ENCODE measurements around the gene PI4K2A. TPM values are rescaled to one million over a fixed set of nuclear protein-coding genes. Genes with fewer than 3 reads are reported as not detected.

The PI4K2A gene
- total and polyA plus RNA-seq, 2 donors (not counting 1 experiment from before 2014, with no cell fraction given) = 26.6 to 30.7 TPM

DNA sequence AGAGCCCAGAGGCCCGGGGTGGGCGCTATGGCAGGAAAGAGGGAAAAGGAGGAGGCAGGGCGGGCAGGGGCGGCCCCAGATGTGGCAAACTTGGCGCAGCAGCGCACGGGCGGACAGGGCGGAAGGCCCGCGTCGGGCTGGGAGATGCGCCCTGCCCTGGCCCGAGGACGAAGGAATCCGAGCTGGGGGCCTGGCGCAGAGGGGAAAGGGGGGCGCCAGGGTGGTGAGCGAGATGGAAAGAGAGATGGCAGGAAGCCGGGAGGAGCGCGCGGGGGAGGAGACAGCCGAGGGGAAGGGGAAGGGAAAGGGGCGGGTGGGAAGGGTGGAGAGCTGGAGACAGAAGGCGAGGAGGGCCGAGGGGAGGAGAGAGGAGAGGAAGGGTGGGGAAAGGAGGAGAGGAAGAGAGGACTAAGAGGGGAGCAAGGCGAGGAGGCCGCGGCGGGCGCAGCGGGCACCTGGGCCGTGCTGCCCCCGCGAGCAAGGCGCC is 72.9 kb downstream of the PI4K2A start, which contains the start of gene MARVELD1:
Gene MARVELD1, plus strand, starts transcription at position 392 of the 487 bp plus-strand sequence. CDS start 147 bp downstream, outside the sequence.
- peak within 1 kb of the TSS; percentile 80 for H3K9ac ChIP-seq (ENCODE audit: insufficient read depth, low read length)
- no peak for TF ChIP-seq EZH2 (IDR thresholded peaks at IDR 0.05; ENCODE audit: low read length, missing control alignments)
- no peak for TF ChIP-seq CTCF (conservative IDR thresholded peaks at IDR 0.05 in 1 of 2, IDR thresholded peaks at IDR 0.05 in 1 of 2; ENCODE audit: low read depth in 1 of 2, low read length in 2 of 2)
- H2AFZ ChIP-seq (ENCODE audit: low read length) = peak within 1 kb of the TSS; percentile 12
- peak within 1 kb of the TSS; percentile 57 to 76 (median 75) for H3K4me3 ChIP-seq (replicated peaks in 1 of 4; ENCODE audit: control extremely low read depth in 1 of 4, insufficient read depth in 1 of 4, low read depth in 3 of 4, low read length in 4 of 4)
- H3K36me3 ChIP-seq (ENCODE audit: control insufficient read depth, insufficient read depth, low read length) = peaks cover 7% of the 10 kb centered on the region
- H4K20me1 ChIP-seq (ENCODE audit: control insufficient read depth, extremely low read depth, insufficient read depth, low read length) = no peaks in the 10 kb centered on the region
- H3K9me3 ChIP-seq (ENCODE audit: control insufficient read depth, insufficient read depth, low read depth, low read length) = no peaks in the 10 kb centered on the region
- H3K79me2 ChIP-seq (ENCODE audit: control insufficient read depth, insufficient read depth, low read length) = peaks cover 34% of the 10 kb centered on the region
- H3K27ac ChIP-seq (ENCODE audit: insufficient read depth, low read length) = peak within 1 kb of the TSS; percentile 85
- peak; percentile 83 to 87 for DNase-seq (ENCODE audit: low read depth in 2 of 2)
- peak within 1 kb of the TSS; percentile 90 for H3K4me2 ChIP-seq (ENCODE audit: extremely low read depth, insufficient read depth, low read length)
- peaks cover 23% of the 10 kb centered on the region for H3K4me1 ChIP-seq (ENCODE audit: control insufficient read depth, extremely low read depth, insufficient read depth, low read length)
- H3K27me3 ChIP-seq (ENCODE audit: control insufficient read depth, insufficient read depth, low read length) = no peaks in the 10 kb centered on the region

GRCh38 chr10:97713826-97714400 is 73.4 kb downstream of the PI4K2A start:
- TF ChIP-seq CTCF (conservative IDR thresholded peaks at IDR 0.05 in 1 of 2, IDR thresholded peaks at IDR 0.05 in 1 of 2; ENCODE audit: low read depth in 1 of 2, low read length in 2 of 2) (peak in 1 of 2 donors; percentile 29), EZH2 (IDR thresholded peaks at IDR 0.05; ENCODE audit: low read length, missing control alignments) (no peak)
- Histone ChIP-seq H2AFZ (ENCODE audit: low read length) (peak overlapping the region; percentile 12), H3K27me3 (ENCODE audit: control insufficient read depth, insufficient read depth, low read length) (no peaks in the 10 kb centered on the region), H3K4me3 (replicated peaks in 1 of 4; ENCODE audit: control extremely low read depth in 1 of 4, insufficient read depth in 1 of 4, low read depth in 3 of 4, low read length in 4 of 4) (peak overlapping the region; percentile 57 to 76 (median 74)), H3K4me2 (ENCODE audit: extremely low read depth, insufficient read depth, low read length) (peak overlapping the region; percentile 73), H4K20me1 (ENCODE audit: control insufficient read depth, extremely low read depth, insufficient read depth, low read length) (no peaks in the 10 kb centered on the region), H3K27ac (ENCODE audit: insufficient read depth, low read length) (peak overlapping the region; percentile 85), H3K4me1 (ENCODE audit: control insufficient read depth, extremely low read depth, insufficient read depth, low read length) (peaks cover 28% of the 10 kb centered on the region), H3K9me3 (ENCODE audit: control insufficient read depth, insufficient read depth, low read depth, low read length) (no peaks in the 10 kb centered on the region), H3K79me2 (ENCODE audit: control insufficient read depth, insufficient read depth, low read length) (peaks cover 34% of the 10 kb centered on the region), H3K9ac (ENCODE audit: insufficient read depth, low read length) (peak overlapping the region; percentile 80), H3K36me3 (ENCODE audit: control insufficient read depth, insufficient read depth, low read length) (peaks cover 7% of the 10 kb centered on the region)
- peak; percentile 74 to 79 for DNase-seq (ENCODE audit: low read depth in 2 of 2)

DNA sequence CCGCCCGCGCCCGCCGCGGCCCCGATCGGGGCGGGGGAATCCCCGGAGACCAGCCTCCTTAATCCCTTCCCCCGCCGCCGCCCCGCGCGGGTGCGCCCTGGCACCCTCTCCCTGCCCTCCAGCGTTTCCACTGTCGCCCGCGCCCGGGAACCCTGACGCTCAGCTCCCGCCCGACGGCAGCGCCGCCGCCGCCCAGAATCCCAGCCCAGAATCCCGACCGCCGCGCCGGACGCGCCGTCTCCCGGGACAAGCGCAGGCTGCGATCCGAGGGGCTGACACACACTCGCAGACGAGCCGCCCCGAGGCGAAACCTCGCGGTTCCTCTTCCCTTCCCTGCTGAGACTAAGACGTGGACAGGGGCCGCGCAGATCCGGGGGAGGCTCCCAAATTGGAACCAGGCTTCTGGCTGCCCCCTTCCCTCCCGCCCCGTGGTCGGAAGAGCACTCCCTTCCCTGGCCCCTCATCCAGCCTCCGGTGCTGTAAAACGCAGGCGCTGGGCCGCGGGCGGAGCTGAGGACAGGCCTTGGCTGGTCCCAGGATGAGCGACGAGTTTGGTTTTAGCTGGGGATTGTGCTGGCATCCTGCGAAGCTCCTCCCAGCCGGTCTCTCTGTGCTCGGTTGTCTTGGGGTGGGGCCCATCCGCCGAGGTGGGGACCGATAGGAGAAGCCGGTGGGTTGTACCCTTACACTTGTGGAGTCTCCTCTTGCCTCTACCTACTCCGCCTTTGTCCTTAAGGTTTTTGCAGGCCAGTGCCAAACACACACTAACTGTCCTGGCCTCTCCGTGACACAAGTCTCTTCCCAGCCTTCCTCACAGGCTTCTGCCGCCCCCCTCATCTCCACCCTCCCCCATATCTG is 74.2 kb downstream of the PI4K2A start:
- DNase-seq (ENCODE audit: low read depth in 2 of 2) = peak; percentile 77 to 80
- Histone ChIP-seq H3K27ac (ENCODE audit: insufficient read depth, low read length) (peak overlapping the region; percentile 85), H3K9ac (ENCODE audit: insufficient read depth, low read length) (peak overlapping the region; percentile 80), H2AFZ (ENCODE audit: low read length) (no peak overlapping the region), H3K79me2 (ENCODE audit: control insufficient read depth, insufficient read depth, low read length) (peaks cover 34% of the 10 kb centered on the region), H3K36me3 (ENCODE audit: control insufficient read depth, insufficient read depth, low read length) (peaks cover 7% of the 10 kb centered on the region), H3K27me3 (ENCODE audit: control insufficient read depth, insufficient read depth, low read length) (no peaks in the 10 kb centered on the region), H3K4me3 (replicated peaks in 1 of 4; ENCODE audit: control extremely low read depth in 1 of 4, insufficient read depth in 1 of 4, low read depth in 3 of 4, low read length in 4 of 4) (peak overlapping the region; percentile 57 to 76 (median 75)), H3K9me3 (ENCODE audit: control insufficient read depth, insufficient read depth, low read depth, low read length) (no peaks in the 10 kb centered on the region), H3K4me2 (ENCODE audit: extremely low read depth, insufficient read depth, low read length) (peak overlapping the region; percentile 90), H3K4me1 (ENCODE audit: control insufficient read depth, extremely low read depth, insufficient read depth, low read length) (peaks cover 23% of the 10 kb centered on the region), H4K20me1 (ENCODE audit: control insufficient read depth, extremely low read depth, insufficient read depth, low read length) (no peaks in the 10 kb centered on the region)
- TF ChIP-seq CTCF (conservative IDR thresholded peaks at IDR 0.05 in 1 of 2, IDR thresholded peaks at IDR 0.05 in 1 of 2; ENCODE audit: low read depth in 1 of 2, low read length in 2 of 2) (no peak), EZH2 (IDR thresholded peaks at IDR 0.05; ENCODE audit: low read length, missing control alignments) (no peak)

All from fibroblast of lung (primary cell).